ENCODE results near the gene BCL11A. TPM values are rescaled to one million over a fixed set of nuclear protein-coding genes. Genes with fewer than 3 reads are reported as not detected.

BCL11A gene
- total RNA-seq, 1 donor from 2014 or later = 46.2 TPM

DNA sequence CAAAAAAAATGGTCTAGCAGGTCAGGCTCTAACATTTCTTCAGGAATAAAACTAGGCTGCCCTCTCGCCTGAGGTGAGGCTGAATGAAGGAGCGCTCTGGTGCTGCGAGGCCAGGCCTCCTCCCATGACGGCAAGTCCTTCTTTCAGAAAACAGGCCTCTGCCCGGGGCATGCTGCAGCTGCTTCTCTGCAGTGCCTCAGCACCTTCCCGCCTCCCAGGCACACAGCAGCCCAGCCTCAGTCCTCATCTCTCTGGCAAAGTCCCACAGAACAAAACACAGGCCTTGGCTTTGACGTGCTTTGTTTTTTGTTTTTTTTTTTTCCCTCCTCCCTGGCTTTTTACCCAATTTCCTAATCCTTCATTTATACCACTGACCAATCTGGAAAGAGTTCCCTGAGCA is 74.8 kb downstream of the BCL11A start:
- peaks cover 63% of the 10 kb centered on the region for H3K4me1 Mint-ChIP-seq (ENCODE audit: low read depth)
- DNase-seq (ENCODE audit: low spot score, unreplicated experiment) = no peak
- peaks cover 2% of the 10 kb centered on the region for H3K27me3 Mint-ChIP-seq
- H3K27ac Mint-ChIP-seq = peak overlapping the region; percentile 22
- no peak for TF ChIP-seq CTCF (IDR thresholded peaks at IDR 0.05; ENCODE audit: unreplicated experiment)
- H3K9me3 Mint-ChIP-seq (ENCODE audit: low read depth) = no peaks in the 10 kb centered on the region
- no peak overlapping the region for H3K4me3 Mint-ChIP-seq (ENCODE audit: low read depth)
- H3K36me3 Mint-ChIP-seq (ENCODE audit: insufficient read depth) = peaks cover 3% of the 10 kb centered on the region

DNA sequence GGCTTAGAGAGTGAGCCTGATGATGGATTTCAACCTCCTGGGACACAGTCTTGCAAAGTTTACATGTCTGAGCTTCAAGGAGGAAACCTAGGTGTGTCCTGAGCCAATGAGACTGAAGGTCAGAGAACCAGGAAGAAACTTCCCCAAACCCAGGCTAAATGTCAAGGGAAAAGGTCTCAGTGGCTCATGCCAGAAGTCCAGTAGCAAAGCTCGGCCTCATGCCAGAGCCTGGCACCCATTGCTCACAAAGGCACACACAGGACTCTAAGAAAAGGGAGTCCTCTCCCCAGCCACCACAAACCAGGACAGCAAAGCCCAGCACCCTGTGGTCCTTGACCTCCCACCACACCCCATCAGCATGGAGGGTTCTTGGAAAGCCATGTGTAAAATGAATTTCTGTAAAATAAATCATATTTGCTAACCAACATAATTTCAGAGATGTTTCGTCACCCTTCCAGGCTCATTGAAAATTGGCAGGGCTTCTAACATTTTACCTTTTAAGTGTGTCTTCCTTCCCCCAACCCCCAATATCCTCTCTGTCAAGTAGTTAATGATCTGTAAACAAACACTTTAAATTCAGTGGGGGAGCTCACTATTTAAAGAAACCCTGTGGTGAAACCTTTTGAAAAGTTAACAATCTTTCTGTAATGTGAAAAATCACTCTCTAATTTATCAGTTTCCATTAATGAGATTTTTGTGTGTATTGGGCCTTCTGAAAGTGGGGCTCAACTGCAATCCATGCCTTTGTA is 77.1 kb downstream of the BCL11A start:
- no peak overlapping the region for H3K4me3 Mint-ChIP-seq (ENCODE audit: low read depth)

GRCh38 chr2:60475123-60475830 is 78.2 kb downstream of the BCL11A start:
- Mint-ChIP-seq H3K4me1 (ENCODE audit: low read depth) (peaks cover 61% of the 10 kb centered on the region), H3K36me3 (ENCODE audit: insufficient read depth) (no peaks in the 10 kb centered on the region), H3K9me3 (ENCODE audit: low read depth) (no peaks in the 10 kb centered on the region), H3K27me3 (no peaks in the 10 kb centered on the region), H3K4me3 (ENCODE audit: low read depth) (no peak overlapping the region), H3K27ac (no peak overlapping the region)
- no peak for DNase-seq (ENCODE audit: low spot score, unreplicated experiment)
- TF ChIP-seq CTCF (IDR thresholded peaks at IDR 0.05; ENCODE audit: unreplicated experiment) = no peak

More for the DNA sequence above, 77.1 kb downstream of the BCL11A start:
- no peak for DNase-seq (ENCODE audit: low spot score, unreplicated experiment)
- Mint-ChIP-seq H3K27me3 (no peaks in the 10 kb centered on the region), H3K9me3 (ENCODE audit: low read depth) (no peaks in the 10 kb centered on the region), H3K36me3 (ENCODE audit: insufficient read depth) (no peaks in the 10 kb centered on the region), H3K27ac (no peak overlapping the region), H3K4me1 (ENCODE audit: low read depth) (peaks cover 61% of the 10 kb centered on the region)
- TF ChIP-seq CTCF (IDR thresholded peaks at IDR 0.05; ENCODE audit: unreplicated experiment) = no peak

GRCh38 chr2:60474301-60474700 is 79.2 kb downstream of the BCL11A start:
- Mint-ChIP-seq H3K4me3 (ENCODE audit: low read depth) (no peak overlapping the region), H3K27ac (no peak overlapping the region), H3K36me3 (ENCODE audit: insufficient read depth) (no peaks in the 10 kb centered on the region), H3K9me3 (ENCODE audit: low read depth) (no peaks in the 10 kb centered on the region), H3K27me3 (no peaks in the 10 kb centered on the region), H3K4me1 (ENCODE audit: low read depth) (peaks cover 62% of the 10 kb centered on the region)
- no peak for DNase-seq (ENCODE audit: low spot score, unreplicated experiment)
- TF ChIP-seq CTCF (IDR thresholded peaks at IDR 0.05; ENCODE audit: unreplicated experiment) = no peak

- TF ChIP-seq CTCF (IDR thresholded peaks at IDR 0.05; ENCODE audit: unreplicated experiment) = no peak
- H3K4me1 Mint-ChIP-seq (ENCODE audit: low read depth) = peaks cover 56% of the 10 kb centered on the region
- peaks cover 2% of the 10 kb centered on the region for H3K36me3 Mint-ChIP-seq (ENCODE audit: insufficient read depth)
- no peak overlapping the region for H3K4me3 Mint-ChIP-seq (ENCODE audit: low read depth)
- DNase-seq (ENCODE audit: low spot score, unreplicated experiment) = no peak
- H3K27ac Mint-ChIP-seq = peak overlapping the region; percentile 57
- no peaks in the 10 kb centered on the region for H3K9me3 Mint-ChIP-seq (ENCODE audit: low read depth)
- H3K27me3 Mint-ChIP-seq = no peaks in the 10 kb centered on the region
Observed at GRCh38 chr2:60473546-60473945, 79.9 kb downstream of the BCL11A start.

Data from progenitor cell of endocrine pancreas (in vitro differentiated cells).